ENCODE measurements around the gene CHPT1.

DNA sequence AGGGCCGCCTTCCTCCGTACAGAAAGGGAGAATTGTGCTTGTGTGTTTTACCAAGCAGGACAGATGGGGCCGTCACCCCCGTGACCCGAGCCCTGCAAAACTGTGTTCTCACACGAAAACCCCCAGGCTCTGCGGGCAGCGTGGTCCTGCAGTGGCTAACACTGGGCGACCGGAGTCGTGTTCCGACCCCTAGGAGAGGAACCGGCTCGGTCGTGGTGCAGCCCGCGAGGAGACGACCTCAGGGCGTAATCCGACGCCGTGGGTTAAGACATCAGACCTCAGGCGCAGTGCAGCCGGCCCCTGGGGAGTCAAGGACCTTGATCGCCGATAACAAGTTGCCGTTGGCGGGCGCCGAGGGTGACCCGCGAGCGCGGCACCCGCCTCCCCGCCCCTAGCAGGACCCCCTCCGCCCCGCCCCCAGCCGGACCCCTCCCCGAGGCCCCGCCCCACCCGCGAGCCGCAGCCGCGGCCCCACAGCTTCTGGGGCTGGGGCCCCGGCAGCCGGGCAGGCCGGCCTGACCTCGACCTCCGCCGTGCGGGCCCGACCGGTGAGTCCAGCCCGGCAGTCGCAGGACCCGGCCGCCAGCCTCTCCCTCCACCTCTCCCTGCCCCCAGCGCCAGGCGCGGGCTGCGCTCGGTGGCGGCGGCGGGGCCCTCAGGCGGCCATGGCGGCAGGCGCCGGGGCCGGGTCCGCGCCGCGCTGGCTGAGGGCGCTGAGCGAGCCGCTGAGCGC is at the start of gene CHPT1:
- no peak for TF ChIP-seq POLR2AphosphoS5 (IDR thresholded peaks at IDR 0.05; ENCODE audit: low read depth)
- TF ChIP-seq, protein P1, sequence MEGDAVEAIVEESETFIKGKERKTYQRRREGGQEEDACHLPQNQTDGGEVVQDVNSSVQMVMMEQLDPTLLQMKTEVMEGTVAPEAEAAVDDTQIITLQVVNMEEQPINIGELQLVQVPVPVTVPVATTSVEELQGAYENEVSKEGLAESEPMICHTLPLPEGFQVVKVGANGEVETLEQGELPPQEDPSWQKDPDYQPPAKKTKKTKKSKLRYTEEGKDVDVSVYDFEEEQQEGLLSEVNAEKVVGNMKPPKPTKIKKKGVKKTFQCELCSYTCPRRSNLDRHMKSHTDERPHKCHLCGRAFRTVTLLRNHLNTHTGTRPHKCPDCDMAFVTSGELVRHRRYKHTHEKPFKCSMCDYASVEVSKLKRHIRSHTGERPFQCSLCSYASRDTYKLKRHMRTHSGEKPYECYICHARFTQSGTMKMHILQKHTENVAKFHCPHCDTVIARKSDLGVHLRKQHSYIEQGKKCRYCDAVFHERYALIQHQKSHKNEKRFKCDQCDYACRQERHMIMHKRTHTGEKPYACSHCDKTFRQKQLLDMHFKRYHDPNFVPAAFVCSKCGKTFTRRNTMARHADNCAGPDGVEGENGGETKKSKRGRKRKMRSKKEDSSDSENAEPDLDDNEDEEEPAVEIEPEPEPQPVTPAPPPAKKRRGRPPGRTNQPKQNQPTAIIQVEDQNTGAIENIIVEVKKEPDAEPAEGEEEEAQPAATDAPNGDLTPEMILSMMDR (IDR thresholded peaks at IDR 0.05; ENCODE audit: insufficient read depth, low read length): no peak
- TF ChIP-seq SPI1 (IDR thresholded peaks at IDR 0.05; ENCODE audit: borderline replicate concordance, low read depth): no peak
- TF ChIP-seq GABPA (IDR thresholded peaks at IDR 0.05; ENCODE audit: low read depth): no peak
- TF ChIP-seq, protein P2, sequence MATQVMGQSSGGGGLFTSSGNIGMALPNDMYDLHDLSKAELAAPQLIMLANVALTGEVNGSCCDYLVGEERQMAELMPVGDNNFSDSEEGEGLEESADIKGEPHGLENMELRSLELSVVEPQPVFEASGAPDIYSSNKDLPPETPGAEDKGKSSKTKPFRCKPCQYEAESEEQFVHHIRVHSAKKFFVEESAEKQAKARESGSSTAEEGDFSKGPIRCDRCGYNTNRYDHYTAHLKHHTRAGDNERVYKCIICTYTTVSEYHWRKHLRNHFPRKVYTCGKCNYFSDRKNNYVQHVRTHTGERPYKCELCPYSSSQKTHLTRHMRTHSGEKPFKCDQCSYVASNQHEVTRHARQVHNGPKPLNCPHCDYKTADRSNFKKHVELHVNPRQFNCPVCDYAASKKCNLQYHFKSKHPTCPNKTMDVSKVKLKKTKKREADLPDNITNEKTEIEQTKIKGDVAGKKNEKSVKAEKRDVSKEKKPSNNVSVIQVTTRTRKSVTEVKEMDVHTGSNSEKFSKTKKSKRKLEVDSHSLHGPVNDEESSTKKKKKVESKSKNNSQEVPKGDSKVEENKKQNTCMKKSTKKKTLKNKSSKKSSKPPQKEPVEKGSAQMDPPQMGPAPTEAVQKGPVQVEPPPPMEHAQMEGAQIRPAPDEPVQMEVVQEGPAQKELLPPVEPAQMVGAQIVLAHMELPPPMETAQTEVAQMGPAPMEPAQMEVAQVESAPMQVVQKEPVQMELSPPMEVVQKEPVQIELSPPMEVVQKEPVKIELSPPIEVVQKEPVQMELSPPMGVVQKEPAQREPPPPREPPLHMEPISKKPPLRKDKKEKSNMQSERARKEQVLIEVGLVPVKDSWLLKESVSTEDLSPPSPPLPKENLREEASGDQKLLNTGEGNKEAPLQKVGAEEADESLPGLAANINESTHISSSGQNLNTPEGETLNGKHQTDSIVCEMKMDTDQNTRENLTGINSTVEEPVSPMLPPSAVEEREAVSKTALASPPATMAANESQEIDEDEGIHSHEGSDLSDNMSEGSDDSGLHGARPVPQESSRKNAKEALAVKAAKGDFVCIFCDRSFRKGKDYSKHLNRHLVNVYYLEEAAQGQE (IDR thresholded peaks at IDR 0.05; ENCODE audit: insufficient replicate concordance, low read depth): no peak
